T-helper 1 cell (primary cell): Measurements from ENCODE around the gene IKZF1.
A peak's percentile ranks its signal among the peaks of the same experiment; 100 is the strongest.

Experiments used
- DNase-seq, 5 donors: peaks; one replicate each; pipeline ENCODE4 v3.0.0-alpha.2; 2012 to 2020

IKZF1 gene

GRCh38 chr7:50283731-50284130 lies 20.8 kb upstream of the IKZF1 start:
- no peak for DNase-seq

DNA sequence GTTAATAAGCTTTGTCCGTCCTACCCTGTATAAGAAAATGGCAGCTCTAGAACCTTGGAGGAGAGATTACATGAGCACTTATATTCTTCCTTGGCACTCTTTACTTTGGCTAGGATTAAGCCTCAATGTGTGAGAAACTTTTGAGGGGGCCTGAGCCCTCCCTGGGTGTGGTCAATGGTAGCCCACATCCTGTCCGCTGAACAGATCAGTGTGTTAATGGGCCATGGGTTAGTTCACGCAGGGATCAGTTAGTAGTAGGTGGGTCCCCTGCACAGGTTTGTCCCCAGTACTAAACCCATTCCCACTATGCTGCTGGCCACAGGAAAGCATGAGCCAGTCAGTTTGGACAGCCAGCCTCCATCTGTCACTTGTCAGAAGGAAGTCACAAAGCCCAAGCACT lies 20.2 kb upstream of the IKZF1 start:
- DNase-seq = no peak

GRCh38 chr7:50285269-50285668 lies 19.2 kb upstream of the IKZF1 start:
- no peak for DNase-seq

- DNase-seq = no peak
Measured at GRCh38 chr7:50287129-50287528, 17.4 kb upstream of the IKZF1 start.

- no peak for DNase-seq
Measured at GRCh38 chr7:50292165-50292757, 12.3 kb upstream of the IKZF1 start.

DNA sequence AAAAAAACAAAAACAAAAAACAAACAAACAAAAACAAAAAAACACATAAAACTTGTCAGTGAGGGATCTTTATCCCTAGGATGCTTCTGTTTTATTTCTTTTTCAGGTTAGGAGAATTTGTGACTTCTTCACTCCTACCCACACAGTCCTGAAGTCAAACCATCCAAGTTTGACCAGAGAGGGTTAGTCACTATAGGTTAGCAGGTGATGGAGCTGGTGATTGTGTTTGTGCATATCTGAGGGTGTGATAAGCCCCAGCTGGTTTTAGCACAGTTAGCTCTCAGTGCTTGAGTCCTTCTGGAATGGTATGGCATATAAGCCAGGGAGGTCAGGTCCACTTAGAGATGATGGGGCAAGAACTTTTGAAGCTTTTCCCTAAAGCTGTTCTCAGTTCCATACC lies 11.8 kb upstream of the IKZF1 start:
- no peak for DNase-seq

- no peak for DNase-seq
Measured at GRCh38 chr7:50293509-50294179, 10.9 kb upstream of the IKZF1 start.

DNA sequence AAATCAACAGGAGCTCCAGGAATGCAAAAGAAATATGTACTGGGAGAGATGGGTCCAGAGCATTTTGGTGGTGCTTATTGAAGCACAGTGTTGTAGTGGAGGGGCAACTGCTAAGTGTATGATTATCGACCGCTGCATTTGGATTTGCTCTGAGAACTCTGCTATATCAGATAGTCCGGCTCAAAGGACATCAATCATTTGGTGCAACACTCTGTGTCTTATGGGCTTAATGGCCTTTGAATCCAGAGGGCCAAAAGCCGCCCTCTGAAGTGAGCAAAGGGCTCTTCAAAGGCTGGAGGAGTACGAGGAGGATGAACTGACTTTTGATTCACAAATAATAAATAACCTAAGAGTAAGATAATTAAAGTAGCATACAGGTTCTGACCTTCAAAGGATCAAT lies 9.4 kb upstream of the IKZF1 start:
- no peak for DNase-seq

- DNase-seq = no peak
Measured at GRCh38 chr7:50296799-50297198, 7.7 kb upstream of the IKZF1 start.

DNA sequence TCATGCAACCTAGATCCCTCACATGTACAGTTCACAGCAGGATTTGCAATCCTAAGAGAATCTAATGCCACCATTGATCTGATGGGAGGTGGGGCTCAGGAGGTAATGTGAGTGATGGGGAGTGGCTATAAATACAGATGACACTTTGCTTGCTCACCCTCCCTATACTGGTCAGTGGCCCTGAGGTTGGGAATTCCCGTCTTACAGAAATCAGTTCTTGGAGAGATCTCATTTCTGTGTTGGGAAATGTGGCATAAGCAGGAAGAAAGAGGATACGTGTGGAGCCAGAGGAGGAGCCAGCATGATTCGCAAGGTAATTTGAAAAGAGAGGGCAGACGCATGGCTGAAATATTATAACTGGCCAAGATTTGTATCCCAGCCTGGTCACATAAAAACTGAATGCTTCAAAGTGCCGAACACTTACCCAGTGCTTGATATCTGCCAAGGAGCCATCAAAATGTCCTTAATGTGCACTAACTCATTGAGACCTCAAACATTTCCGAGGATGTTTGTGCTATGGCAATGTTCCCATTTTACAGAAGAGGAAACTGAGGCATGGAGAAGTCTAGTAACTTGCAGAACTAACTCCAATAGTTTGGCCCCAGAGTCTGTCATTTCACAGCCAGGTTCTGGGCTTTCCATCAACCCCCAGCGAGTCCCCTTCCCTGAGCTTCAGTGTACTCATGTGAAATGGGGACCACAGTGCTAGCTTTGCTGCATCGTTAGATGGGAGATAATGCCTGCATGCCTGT lies 5.5 kb upstream of the IKZF1 start:
- DNase-seq = no peak

- no peak for DNase-seq
Measured at GRCh38 chr7:50300336-50300735, 4.2 kb upstream of the IKZF1 start.

GRCh38 chr7:50302486-50303334 lies 1.8 kb upstream of the IKZF1 start:
- no peak for DNase-seq

GRCh38 chr7:50303335-50304128 lies 984 bp upstream of the IKZF1 start:
- DNase-seq = peak in 1 of 5 donors; percentile 36

DNA sequence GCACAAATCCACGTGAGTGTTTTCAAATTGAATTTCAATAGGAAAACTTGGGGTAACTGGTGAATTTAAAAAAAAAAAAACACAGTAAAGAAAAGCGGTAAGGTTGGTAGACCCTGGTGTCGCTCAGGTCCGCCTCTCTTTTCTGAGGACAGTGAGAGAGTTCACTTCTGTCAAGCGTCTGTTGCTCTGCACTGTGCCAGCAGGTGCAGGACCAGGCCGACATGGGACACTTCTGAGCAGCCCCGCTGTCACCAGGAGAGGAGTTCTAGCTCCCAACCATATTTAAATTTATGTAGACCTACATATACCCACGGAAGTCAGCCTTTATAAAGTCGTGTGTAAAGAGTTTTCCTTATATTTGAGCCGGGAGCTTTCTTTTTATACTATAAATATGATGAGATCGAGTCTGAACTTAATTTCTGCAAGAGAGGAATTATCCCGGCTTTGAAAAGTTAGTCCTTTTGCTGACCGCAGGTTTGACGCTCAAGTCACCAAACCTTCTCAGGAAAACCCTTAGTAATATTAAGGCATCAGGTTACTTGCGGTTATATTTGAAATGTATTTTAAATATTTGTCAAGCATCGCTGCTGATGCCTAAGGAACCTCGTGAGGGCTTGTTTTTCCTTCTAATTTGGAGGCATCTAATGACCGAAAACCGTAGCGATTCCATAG lies 531 bp downstream of the IKZF1 start:
- DNase-seq = peak in 3 of 5 donors; percentile 35 to 83 (median 49)

DNA sequence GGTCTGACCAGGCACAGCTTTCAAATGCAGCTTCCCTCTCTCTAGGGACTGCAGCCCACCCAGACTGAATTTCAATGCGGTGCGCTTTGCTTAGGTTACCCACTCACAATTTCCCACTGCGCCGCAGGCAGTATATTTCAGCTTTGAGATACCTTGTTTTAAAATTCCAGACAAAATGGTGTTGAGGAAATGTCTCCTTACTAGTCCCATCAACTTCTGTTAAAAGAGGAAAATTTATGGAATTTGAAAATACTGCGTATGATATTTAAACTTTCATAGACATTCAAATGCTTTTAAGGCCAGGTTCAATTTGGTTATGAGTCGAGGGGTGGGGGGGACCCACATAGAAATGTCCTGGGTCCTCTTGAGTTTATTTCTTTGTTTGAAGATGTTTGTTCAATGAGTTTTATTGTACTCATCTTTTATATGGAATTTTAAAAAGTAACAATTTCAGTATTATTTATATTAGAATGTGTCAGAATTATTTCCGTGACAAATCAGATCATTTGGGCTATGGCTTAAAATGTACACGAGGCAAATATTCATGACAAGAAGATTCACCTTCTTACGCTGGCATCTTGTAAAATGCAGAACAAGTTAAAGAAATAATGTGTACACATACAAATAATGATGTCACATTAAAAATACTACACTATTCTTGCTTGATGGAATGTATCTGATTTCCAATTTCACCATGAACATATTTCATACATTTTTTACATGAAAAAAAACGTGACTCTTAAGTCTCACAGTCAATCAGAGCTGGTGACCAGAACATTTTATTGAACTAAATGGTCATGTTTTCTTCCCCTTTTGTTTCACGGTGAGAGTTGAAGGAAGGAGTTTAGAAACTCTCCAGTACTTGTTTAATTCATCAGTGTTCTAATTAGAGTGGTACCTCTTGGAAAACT lies 1.3 kb downstream of the IKZF1 start:
- DNase-seq = no peak

DNA sequence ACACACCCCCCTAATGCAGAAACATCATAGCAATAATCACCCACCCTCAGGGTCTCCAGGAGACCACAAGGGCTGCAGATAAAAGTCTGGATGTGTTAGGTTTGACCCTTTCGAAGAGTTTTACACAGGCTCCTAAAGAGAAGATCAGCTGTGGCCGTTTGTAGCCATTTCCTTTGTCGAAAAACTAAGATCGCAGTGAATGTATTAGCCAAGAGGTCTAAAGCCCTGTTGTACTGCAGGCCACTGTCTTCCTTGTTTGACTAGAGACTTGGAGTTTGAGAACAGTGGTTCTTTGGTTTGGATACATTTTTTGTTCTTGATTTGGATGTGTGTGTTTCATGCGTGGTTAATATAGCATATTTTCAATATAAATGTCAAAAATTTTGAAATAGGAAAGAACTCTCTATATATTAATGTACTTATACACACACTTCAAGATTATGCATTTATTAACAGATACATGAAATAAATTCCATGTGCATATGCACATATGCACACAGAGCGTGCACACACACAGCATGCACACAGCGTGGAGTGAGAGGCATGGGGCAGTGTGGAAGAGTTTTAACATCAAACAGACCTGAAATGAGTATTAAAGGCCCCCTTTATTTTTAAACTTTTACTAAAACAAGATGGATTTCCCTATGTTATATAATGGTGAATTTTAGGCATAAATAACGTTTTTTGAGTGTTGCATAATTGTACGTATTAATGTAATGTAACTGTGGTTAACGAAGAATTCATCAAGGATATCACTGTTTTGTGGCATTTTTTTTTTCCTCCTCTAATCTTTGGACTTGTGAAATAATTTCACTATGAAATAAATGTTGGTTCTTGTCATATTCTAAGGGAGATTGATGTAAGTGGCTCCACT lies 2.2 kb downstream of the IKZF1 start:
- peak in 1 of 5 donors; percentile 54 for DNase-seq

DNA sequence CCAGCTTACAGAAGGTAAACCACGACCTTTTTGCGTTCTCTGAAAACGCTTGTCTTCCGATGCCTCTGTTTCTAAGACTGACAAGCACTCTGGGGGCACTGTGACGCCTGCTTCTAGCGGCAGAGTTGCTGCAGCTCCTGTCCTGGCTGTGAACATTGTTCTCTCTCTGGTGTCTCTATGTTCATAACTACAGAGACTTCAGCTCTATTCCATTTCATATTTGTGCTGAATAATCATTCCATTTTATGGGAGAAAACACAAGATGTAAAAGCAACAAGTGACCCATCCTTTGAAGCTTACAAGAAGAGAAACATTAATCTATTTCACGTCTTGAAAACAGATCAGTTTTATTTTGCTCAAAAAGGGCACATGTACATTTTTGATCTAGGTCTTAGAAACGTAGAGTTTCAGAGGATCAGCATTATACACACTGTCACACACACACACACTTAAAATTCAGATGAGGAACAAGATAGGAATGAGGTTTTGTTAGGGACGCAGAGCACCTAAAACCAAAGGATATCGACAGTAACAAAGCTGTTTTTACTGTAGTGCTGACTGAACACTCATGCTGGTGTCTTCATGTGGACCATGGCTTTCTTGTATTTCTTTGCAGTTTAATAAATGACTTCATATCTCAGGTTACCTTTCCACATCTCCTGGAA lies 3.0 kb downstream of the IKZF1 start:
- DNase-seq = peak in 3 of 5 donors; percentile 52 to 86 (median 59)

- DNase-seq = peak in 1 of 5 donors; percentile 52
Measured at GRCh38 chr7:50308203-50308531, 3.7 kb downstream of the IKZF1 start.
